ENCODE results near the gene SDCCAG8. TPM values are rescaled to one million over a fixed set of nuclear protein-coding genes. Genes with fewer than 3 reads are reported as not detected.

The SDCCAG8 gene
- total RNA-seq, 6 experiments from 2014 or later, result 13.4 to 20.6 (median 15.6) TPM

DNA sequence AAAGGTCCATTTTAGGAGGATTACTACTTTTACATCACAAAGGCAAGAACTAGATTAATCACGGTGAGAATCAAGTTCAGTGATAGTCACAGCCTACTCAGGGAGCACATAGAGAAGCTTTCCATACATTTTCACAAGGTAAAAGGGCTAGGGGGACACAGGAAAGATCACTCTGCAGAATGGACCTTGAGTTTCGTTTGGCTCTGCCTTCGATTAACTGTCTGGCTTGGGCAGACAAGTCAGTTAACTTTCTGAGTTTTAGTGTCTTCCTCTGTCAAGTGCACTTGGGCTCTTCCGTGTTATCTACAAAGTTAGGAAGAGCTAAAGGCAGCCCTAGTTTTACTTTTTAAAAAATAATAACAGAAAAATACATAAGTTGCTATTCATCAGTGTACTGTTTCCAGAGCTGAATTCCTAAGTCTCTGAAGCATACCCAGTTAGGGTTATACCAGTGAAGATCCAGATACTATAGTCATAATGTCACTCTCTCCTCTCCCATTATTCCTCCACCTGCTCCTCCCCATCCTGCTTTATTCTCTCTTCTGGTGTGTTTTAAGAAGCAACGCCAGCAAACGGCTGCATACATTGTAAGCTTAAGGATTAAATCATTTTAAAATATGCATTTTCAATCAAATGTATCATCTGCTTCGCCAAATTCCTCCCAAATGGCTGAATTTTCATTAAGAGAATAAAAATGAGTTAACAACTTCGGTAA lies 2.5 kb upstream of the SDCCAG8 start:
- Histone ChIP-seq H3K9me3 (no peaks in the 10 kb centered on the region), H3K27me3 (no peaks in the 10 kb centered on the region), H3K4me1 (peaks cover 0 to 25% (median 4%) of the 10 kb centered on the region in 4 donors), H3K27ac (peak overlapping the region; percentile 93 to 96 (median 93)), H3K36me3 (no peaks in the 10 kb centered on the region), H3K4me3 (peak overlapping the region; percentile 74 to 82 (median 75))
- 9% methylated on average over 8 of the region's 8 CpGs for WGBS (ENCODE audit: insufficient coverage, low coverage, low lambda C conversion rate, missing lambda C conversion rate)
- DNase-seq, result no peak
- intact Hi-C loops (cut with DNase I), result no loop called here
- TF ChIP-seq, protein P1, sequence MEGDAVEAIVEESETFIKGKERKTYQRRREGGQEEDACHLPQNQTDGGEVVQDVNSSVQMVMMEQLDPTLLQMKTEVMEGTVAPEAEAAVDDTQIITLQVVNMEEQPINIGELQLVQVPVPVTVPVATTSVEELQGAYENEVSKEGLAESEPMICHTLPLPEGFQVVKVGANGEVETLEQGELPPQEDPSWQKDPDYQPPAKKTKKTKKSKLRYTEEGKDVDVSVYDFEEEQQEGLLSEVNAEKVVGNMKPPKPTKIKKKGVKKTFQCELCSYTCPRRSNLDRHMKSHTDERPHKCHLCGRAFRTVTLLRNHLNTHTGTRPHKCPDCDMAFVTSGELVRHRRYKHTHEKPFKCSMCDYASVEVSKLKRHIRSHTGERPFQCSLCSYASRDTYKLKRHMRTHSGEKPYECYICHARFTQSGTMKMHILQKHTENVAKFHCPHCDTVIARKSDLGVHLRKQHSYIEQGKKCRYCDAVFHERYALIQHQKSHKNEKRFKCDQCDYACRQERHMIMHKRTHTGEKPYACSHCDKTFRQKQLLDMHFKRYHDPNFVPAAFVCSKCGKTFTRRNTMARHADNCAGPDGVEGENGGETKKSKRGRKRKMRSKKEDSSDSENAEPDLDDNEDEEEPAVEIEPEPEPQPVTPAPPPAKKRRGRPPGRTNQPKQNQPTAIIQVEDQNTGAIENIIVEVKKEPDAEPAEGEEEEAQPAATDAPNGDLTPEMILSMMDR (IDR thresholded peaks at IDR 0.05), result no peak
- TF ChIP-seq POLR2A (IDR thresholded peaks at IDR 0.05), result no peak
- ATAC-seq, result no peak

DNA sequence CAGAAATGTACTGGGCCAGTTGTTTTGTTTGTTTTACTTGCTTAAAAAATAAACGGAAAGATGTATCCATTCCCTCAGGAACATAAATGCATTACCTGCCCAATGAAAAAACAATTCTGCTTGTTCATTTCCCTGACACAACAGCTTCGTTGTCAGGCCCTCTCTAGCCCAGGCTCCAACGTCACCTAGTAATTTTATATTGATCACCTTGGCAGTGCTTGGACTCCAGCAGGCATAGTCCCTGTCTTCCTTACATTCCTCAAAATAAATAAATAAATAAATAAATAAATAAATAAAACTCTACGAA lies 2.0 kb upstream of the SDCCAG8 start:
- Histone ChIP-seq H3K4me3 (peak overlapping the region; percentile 74 to 82 (median 75)), H3K36me3 (no peaks in the 10 kb centered on the region), H3K27ac (peak overlapping the region; percentile 93 to 96 (median 93)), H3K9me3 (no peaks in the 10 kb centered on the region), H3K27me3 (no peaks in the 10 kb centered on the region), H3K4me1 (peaks cover 0 to 25% (median 4%) of the 10 kb centered on the region in 4 donors)
- TF ChIP-seq, protein P1 (IDR thresholded peaks at IDR 0.05), result no peak
- no peak for TF ChIP-seq POLR2A (IDR thresholded peaks at IDR 0.05)
- ATAC-seq, result no peak
- WGBS (ENCODE audit: insufficient coverage, low coverage, low lambda C conversion rate, missing lambda C conversion rate), result under 1% methylated on average over 4 of the region's 4 CpGs
- DNase-seq, result no peak
- intact Hi-C loops (cut with DNase I), result no loop called here

DNA sequence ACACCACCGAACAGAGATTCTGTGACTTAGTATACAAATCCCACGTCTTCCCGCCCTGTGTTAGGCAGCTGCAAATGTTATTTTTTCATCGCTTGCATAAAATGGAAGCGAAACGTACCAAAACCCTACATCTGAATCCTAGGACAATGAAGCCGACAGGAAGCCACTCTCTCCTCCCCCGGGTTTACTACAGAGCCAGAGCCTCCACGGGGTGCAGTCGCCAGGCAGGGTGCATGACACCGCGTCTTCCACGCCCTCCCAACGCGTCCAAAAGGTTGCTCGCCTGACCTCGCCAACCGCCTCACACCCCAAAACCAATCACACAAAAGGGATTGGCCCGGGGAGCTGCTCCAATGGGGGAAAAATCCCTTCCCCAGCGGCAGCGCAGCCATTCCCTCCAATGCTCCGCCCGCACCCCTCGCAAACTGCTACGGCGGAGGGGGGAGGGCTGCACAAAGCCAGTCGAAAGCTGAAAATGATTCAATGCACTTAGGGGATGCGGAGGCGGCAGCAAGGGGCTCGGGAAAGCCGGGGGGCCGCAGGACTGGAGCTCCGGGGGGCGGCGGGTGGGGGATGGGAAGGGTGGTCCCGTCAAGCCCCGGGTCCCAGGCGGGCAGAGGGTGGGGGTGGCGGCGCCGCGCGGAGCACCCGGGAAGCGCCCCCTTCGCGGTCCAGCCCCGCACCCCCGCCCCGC lies 1.5 kb upstream of the SDCCAG8 start:
- no peak for TF ChIP-seq POLR2A (IDR thresholded peaks at IDR 0.05)
- TF ChIP-seq, protein P1 (IDR thresholded peaks at IDR 0.05), result no peak
- under 1% methylated on average over 27 of the region's 50 CpGs for WGBS (ENCODE audit: insufficient coverage, low coverage, low lambda C conversion rate, missing lambda C conversion rate)
- DNase-seq (peak; percentile 73 to 85 (median 82)), ATAC-seq (peak; percentile 22 to 47 (median 32))
- intact Hi-C loops (cut with DNase I), result no loop called here
- Histone ChIP-seq H3K36me3 (no peaks in the 10 kb centered on the region), H3K4me1 (peaks cover 0 to 25% (median 4%) of the 10 kb centered on the region in 4 donors), H3K27me3 (no peaks in the 10 kb centered on the region), H3K27ac (peak overlapping the region; percentile 93 to 96 (median 93)), H3K9me3 (no peaks in the 10 kb centered on the region), H3K4me3 (peak overlapping the region; percentile 74 to 82 (median 75))

DNA sequence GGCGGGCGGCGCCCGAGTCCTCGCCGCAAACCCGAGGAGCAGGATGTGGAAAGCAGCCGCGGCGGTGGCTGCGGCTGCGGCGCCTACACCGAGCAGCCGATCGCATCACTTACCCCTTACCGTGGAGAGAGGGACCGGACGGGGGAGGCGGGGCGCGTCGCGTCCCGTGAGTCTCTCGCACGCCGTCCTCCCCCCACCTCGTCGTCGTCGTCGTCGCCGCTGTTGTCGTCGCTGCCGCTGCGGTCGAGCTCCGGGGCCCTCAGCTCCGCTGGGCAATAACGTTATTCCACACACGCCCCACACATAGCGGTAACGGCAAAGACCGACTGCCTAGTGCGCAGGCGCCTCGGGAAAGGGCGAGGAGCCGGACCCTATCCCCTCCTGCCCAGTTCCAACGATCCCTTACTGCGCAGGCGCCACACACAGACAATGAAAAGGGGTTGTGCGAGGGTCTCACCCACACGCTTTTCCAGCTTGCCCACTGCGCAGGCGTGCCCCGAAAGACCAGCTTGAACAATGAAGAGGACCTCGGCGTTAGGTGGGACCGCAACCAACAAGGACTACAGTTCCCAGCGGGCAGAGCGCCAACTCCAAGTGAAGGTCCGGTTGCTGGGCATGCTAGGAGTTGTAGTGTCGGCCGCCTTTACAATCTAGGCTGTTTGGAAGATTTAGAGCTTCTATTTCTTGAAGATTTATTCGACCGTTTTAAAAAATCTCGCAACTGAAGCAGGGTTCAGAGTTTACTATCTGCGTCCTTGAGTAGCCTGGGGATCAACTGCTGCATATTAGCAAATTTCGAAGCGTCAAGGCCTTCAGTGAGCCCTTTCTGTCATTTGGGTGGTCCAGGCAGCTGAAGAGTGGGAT lies 682 bp upstream of the SDCCAG8 start, which contains the start of gene CEP170:
Gene CEP170 (minus strand): TSS at position 355 of the 864 bp plus-strand sequence. CDS start 30,001 bp downstream, outside the sequence.
- 0% methylated on average over 7 of the region's 74 CpGs for WGBS (ENCODE audit: insufficient coverage, low coverage, low lambda C conversion rate, missing lambda C conversion rate)
- H3K9me3 ChIP-seq, result no peaks in the 10 kb centered on the region
- TF ChIP-seq, protein P1 (IDR thresholded peaks at IDR 0.05), result no peak
- peak; percentile 72 for TF ChIP-seq POLR2A (IDR thresholded peaks at IDR 0.05)
- peaks cover 0 to 25% (median 4%) of the 10 kb centered on the region in 4 donors for H3K4me1 ChIP-seq
- DNase-seq (peak; percentile 95 to 96 (median 95)), ATAC-seq (peak; percentile 76 to 81 (median 77))
- H3K27me3 ChIP-seq, result no peaks in the 10 kb centered on the region
- peak within 1 kb of the TSS; percentile 93 to 96 (median 93) for H3K27ac ChIP-seq
- no peaks in the 10 kb centered on the region for H3K36me3 ChIP-seq
- intact Hi-C loops (cut with DNase I), result no loop called here
- H3K4me3 ChIP-seq, result peak within 1 kb of the TSS; percentile 74 to 82 (median 75)
